OCI-LY3 (cell line): ENCODE data around the gene RPL37.

Experiments
- EZH2phosphoT487 ChIP-seq: fragments of 200-600 bp; shearing (Covaris generic); IDR thresholded peaks from 2 replicates; pipeline ENCODE4 v1.6.1; 2018; ENCODE audit warnings: antibody characterized with exemption, mixed run types, low read depth
- TF ChIP-seq, protein P1 (sequence below): fragments of 200-600, 300-600 bp; sonication (generic); IDR thresholded peaks from 2 replicates; pipeline ENCODE4 v1.5.1; 2014; ENCODE audit warnings: antibody characterized with exemption, low read length, low read depth

DNA sequence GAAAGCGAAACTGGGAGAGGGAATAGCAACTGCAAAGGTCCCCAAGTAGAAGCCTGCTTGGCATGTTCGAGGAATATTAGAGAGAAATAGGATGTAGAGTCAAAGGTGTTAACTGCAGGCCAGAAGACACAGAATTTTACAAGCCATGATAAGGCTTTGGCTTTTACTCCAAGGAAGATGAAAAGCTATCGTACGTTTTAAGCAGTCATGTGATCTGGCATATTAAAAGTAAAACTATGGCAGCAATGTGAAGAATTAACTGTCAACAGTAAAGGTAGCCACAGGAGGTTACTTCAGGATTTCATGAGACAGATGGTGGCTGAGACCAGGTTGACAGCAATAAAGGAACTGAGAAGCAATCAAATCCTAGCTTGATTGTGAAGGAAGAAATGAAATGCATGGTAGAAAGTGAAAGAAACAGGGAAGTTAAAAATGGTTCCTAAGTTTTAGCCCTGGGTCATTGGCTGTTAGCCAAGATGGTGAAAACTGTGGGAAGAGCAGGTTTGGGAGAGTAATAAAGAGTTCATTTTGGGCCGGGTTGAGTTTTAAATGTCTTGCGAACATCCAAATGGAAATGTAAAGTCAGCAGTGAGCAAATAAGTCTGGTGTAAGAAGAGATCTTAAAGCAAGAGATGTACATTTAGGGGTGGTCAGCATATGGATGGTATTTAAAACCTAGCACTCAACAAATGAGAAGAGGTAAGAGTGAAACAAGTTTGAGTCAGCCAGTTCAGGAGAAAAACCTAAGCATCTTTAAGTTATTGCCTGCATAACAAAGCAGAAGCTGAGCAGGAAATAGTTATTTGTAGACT lies 59.0 kb downstream of the RPL37 start:
- TF ChIP-seq, protein P1, sequence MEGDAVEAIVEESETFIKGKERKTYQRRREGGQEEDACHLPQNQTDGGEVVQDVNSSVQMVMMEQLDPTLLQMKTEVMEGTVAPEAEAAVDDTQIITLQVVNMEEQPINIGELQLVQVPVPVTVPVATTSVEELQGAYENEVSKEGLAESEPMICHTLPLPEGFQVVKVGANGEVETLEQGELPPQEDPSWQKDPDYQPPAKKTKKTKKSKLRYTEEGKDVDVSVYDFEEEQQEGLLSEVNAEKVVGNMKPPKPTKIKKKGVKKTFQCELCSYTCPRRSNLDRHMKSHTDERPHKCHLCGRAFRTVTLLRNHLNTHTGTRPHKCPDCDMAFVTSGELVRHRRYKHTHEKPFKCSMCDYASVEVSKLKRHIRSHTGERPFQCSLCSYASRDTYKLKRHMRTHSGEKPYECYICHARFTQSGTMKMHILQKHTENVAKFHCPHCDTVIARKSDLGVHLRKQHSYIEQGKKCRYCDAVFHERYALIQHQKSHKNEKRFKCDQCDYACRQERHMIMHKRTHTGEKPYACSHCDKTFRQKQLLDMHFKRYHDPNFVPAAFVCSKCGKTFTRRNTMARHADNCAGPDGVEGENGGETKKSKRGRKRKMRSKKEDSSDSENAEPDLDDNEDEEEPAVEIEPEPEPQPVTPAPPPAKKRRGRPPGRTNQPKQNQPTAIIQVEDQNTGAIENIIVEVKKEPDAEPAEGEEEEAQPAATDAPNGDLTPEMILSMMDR = no peak
- TF ChIP-seq EZH2phosphoT487 = no peak
